Testis (tissue), 2 donors: Measurements from ENCODE around the gene RASD1.

Experiments
- POLR2A ChIP-seq: fragments of 450-650 bp; IDR thresholded peaks from one replicate; pipeline ENCODE4 v1.6.1; 2017; ENCODE audit warnings: antibody characterized with exemption, mild to moderate bottlenecking, moderate library complexity
- TF ChIP-seq, protein P1 (sequence below), 3 experiments: fragments of 450-650 bp in 2 of 3; fragments of 200-600 bp in 1 of 3; sonication (generic) in 1 of 3; IDR thresholded peaks; one replicate each; pipeline ENCODE4 v1.5.1; 2016 to 2019; ENCODE audit warnings: antibody characterized with exemption in 3 of 3, mild to moderate bottlenecking in 2 of 3, moderate library complexity in 1 of 3

DNA sequence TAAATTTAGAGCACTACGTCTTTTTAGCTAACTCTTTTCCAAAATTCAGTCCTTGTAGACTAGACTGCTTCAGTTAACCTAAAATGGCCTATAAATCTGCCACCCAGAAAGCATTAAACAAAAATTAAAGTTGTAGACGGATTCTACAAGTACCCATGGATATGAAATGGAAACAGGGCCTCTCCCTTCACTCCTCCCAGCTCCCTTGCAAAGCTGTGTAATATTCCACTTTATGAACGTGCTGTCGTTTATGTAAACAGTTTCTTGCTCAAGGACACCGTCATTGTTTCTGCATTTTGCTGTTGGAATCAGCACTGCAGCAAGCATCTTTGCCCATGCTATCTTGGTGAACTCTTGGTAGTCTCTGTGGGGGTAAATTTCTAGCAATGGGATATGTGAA lies 14.3 kb downstream of the RASD1 start:
- TF ChIP-seq, protein P1, sequence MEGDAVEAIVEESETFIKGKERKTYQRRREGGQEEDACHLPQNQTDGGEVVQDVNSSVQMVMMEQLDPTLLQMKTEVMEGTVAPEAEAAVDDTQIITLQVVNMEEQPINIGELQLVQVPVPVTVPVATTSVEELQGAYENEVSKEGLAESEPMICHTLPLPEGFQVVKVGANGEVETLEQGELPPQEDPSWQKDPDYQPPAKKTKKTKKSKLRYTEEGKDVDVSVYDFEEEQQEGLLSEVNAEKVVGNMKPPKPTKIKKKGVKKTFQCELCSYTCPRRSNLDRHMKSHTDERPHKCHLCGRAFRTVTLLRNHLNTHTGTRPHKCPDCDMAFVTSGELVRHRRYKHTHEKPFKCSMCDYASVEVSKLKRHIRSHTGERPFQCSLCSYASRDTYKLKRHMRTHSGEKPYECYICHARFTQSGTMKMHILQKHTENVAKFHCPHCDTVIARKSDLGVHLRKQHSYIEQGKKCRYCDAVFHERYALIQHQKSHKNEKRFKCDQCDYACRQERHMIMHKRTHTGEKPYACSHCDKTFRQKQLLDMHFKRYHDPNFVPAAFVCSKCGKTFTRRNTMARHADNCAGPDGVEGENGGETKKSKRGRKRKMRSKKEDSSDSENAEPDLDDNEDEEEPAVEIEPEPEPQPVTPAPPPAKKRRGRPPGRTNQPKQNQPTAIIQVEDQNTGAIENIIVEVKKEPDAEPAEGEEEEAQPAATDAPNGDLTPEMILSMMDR (IDR thresholded peaks at IDR 0.05) = no peak
- TF ChIP-seq POLR2A = no peak
